PFSK-1 (cell line): ENCODE results near the gene NDUFA5.

ENCODE experiments used
- FOXP2 ChIP-seq: optimal IDR thresholded peaks from 2 replicates; pipeline ENCODE3; 2011; ENCODE audit warnings: borderline replicate concordance, control low read depth, inconsistent platforms; ENCODE audit not compliant: insufficient read depth; ENCODE audit errors: extremely low read length, extremely low read depth
- POLR2AphosphoS5 ChIP-seq: IDR thresholded peaks from 2 replicates; pipeline ENCODE4 v1.6.1; 2012; ENCODE audit warnings: low read depth, mild to moderate bottlenecking, control low read depth, low read length, moderate library complexity
- SIN3A ChIP-seq: IDR thresholded peaks from 2 replicates; pipeline ENCODE4 v1.6.1; 2012; ENCODE audit warnings: mild to moderate bottlenecking, low read length, moderate library complexity, borderline replicate concordance; ENCODE audit not compliant: insufficient read depth
- TAF1 ChIP-seq: IDR thresholded peaks from 2 replicates; pipeline ENCODE4 v1.6.1; 2012; ENCODE audit warnings: low read length, control low read depth, borderline replicate concordance; ENCODE audit not compliant: insufficient read depth
- TF ChIP-seq, protein P1 (sequence below), 2 experiments: IDR thresholded peaks; 2 replicates each; pipeline versions ENCODE4 v1.6.1 to v1.8.0; 2011 to 2012; ENCODE audit warnings: low read depth in 2 of 2, low read length in 2 of 2, control low read depth in 1 of 2, inconsistent platforms in 1 of 2, mild to moderate bottlenecking in 1 of 2, moderate library complexity in 1 of 2; ENCODE audit not compliant: insufficient read depth in 1 of 2

DNA sequence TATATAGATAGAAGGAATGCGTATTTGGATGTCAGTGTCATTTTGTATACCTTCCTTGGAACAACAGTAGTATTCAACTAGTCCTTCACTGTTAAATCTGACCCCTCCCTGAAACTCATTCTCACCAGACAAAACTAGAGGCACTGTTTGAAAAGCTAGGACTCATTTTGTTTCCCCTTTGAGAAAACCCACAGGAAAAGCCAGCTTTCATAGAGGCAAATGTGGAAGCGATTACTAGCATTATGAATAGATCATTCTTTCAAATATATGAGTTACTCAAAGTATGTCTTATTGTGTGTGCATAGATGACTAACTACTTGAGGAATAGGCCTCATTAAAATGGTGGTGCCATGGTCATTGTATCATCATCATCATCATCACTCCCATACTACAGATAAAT is 42.1 kb upstream of the NDUFA5 start:
- TF ChIP-seq SIN3A = no peak
- no peak for TF ChIP-seq TAF1
- TF ChIP-seq, protein P1, sequence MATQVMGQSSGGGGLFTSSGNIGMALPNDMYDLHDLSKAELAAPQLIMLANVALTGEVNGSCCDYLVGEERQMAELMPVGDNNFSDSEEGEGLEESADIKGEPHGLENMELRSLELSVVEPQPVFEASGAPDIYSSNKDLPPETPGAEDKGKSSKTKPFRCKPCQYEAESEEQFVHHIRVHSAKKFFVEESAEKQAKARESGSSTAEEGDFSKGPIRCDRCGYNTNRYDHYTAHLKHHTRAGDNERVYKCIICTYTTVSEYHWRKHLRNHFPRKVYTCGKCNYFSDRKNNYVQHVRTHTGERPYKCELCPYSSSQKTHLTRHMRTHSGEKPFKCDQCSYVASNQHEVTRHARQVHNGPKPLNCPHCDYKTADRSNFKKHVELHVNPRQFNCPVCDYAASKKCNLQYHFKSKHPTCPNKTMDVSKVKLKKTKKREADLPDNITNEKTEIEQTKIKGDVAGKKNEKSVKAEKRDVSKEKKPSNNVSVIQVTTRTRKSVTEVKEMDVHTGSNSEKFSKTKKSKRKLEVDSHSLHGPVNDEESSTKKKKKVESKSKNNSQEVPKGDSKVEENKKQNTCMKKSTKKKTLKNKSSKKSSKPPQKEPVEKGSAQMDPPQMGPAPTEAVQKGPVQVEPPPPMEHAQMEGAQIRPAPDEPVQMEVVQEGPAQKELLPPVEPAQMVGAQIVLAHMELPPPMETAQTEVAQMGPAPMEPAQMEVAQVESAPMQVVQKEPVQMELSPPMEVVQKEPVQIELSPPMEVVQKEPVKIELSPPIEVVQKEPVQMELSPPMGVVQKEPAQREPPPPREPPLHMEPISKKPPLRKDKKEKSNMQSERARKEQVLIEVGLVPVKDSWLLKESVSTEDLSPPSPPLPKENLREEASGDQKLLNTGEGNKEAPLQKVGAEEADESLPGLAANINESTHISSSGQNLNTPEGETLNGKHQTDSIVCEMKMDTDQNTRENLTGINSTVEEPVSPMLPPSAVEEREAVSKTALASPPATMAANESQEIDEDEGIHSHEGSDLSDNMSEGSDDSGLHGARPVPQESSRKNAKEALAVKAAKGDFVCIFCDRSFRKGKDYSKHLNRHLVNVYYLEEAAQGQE (IDR thresholded peaks at IDR 0.05; ENCODE audit: insufficient read depth in 1 of 2, low read depth in 2 of 2, low read length in 2 of 2) = no peak
- TF ChIP-seq POLR2AphosphoS5 = no peak
- TF ChIP-seq FOXP2 = no peak
